Endothelial cell of umbilical vein (primary cell): ENCODE measurements around the gene NKD2.

Source experiments
- CTCF ChIP-seq, 2 donors: IDR thresholded peaks; 1 replicate in 1 of 2; 2 replicates in 1 of 2; pipeline ENCODE4 v1.5.1; 2011; ENCODE audit warnings: low read length in 2 of 2, mild to moderate bottlenecking in 2 of 2, moderate library complexity in 2 of 2, control low read depth in 1 of 2, inconsistent platforms in 1 of 2, low read depth in 1 of 2; ENCODE audit not compliant: insufficient read depth in 1 of 2; ENCODE audit errors: extremely low read depth in 1 of 2
- EZH2 ChIP-seq: IDR thresholded peaks from 2 replicates; pipeline ENCODE4 v1.6.1; 2012; ENCODE audit warnings: borderline replicate concordance, low read depth, mild to moderate bottlenecking, moderate library complexity, low read length, inconsistent platforms; ENCODE audit not compliant: severe bottlenecking
- MAX ChIP-seq: IDR thresholded peaks from 2 replicates; pipeline ENCODE4 v1.6.1; 2011; ENCODE audit not compliant: insufficient read depth, insufficient read length
- POLR2A ChIP-seq: IDR thresholded peaks from 2 replicates; pipeline ENCODE4 v1.6.1; 2012; ENCODE audit warnings: low read depth, mild to moderate bottlenecking, control low read depth, low read length
- POLR2AphosphoS5 ChIP-seq: IDR thresholded peaks from 2 replicates; pipeline ENCODE4 v1.6.1; 2012; ENCODE audit warnings: low read depth, mild to moderate bottlenecking, control low read depth, low read length, moderate library complexity; ENCODE audit not compliant: insufficient read depth

- TF ChIP-seq CTCF (IDR thresholded peaks at IDR 0.05; ENCODE audit: extremely low read depth in 1 of 2, insufficient read depth in 1 of 2, low read depth in 1 of 2, low read length in 2 of 2): no peak
- TF ChIP-seq EZH2: no peak
- TF ChIP-seq POLR2AphosphoS5: no peak
- no peak for TF ChIP-seq POLR2A
- TF ChIP-seq MAX: no peak
These were observed 1.4 kb upstream of the NKD2 start for GRCh38 chr5:1007221-1007680.
